ENCODE data around the gene NOX5.

DNA sequence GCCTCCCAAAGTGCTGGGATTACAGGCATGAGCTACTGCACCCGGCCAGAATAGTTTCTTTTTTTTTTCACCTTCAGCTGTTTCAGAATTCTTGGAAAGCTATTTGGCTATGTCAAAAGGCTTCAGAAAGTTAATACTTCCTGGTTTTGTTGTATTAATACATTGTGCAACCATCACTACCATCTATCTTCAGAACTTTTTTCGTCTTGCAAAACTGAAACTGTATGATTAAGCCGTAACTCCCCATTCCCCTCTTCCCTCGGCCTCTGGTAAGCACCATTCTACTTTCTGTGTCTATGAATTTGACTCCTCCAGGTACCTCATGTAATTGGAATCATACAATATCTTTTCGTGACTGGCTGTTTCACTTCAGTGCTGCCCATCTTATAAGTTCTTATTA is 5.2 kb upstream of the NOX5 start:
- TF ChIP-seq, protein P1, sequence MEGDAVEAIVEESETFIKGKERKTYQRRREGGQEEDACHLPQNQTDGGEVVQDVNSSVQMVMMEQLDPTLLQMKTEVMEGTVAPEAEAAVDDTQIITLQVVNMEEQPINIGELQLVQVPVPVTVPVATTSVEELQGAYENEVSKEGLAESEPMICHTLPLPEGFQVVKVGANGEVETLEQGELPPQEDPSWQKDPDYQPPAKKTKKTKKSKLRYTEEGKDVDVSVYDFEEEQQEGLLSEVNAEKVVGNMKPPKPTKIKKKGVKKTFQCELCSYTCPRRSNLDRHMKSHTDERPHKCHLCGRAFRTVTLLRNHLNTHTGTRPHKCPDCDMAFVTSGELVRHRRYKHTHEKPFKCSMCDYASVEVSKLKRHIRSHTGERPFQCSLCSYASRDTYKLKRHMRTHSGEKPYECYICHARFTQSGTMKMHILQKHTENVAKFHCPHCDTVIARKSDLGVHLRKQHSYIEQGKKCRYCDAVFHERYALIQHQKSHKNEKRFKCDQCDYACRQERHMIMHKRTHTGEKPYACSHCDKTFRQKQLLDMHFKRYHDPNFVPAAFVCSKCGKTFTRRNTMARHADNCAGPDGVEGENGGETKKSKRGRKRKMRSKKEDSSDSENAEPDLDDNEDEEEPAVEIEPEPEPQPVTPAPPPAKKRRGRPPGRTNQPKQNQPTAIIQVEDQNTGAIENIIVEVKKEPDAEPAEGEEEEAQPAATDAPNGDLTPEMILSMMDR (IDR thresholded peaks at IDR 0.05 in 8 of 11, conservative IDR thresholded peaks at IDR 0.05 in 3 of 11) = no peak
- TF ChIP-seq POLR2A (IDR thresholded peaks at IDR 0.05) (no peak), POLR2AphosphoS5 (IDR thresholded peaks at IDR 0.05) (no peak)
